Endodermal cell (in vitro differentiated cells): ENCODE data around the gene STRN3. TPM values are rescaled to one million over a fixed set of nuclear protein-coding genes. Genes with fewer than 3 reads are reported as not detected.

Source experiments
- DNase-seq: peaks from one replicate; pipeline ENCODE4 v3.0.0-alpha.2; 2017
- H3K27ac ChIP-seq: 2 replicates; pipeline ENCODE4 v1.5.1; 2013; ENCODE audit warnings: mild to moderate bottlenecking, low read depth, low read length, moderate library complexity
- H3K27me3 ChIP-seq: 2 replicates; pipeline ENCODE4 v1.6.1; 2013; ENCODE audit warnings: mild to moderate bottlenecking, low read length, moderate library complexity; ENCODE audit not compliant: insufficient read depth, control insufficient read depth, poor library complexity, severe bottlenecking
- H3K36me3 ChIP-seq: 2 replicates; pipeline ENCODE4 v1.7.0; 2013; ENCODE audit warnings: mild to moderate bottlenecking, low read length, moderate library complexity; ENCODE audit not compliant: control insufficient read depth, insufficient read depth
- H3K4me1 ChIP-seq: one replicate; pipeline ENCODE4 v1.7.0; 2013; ENCODE audit warnings: low read length; ENCODE audit not compliant: control insufficient read depth, insufficient read depth
- H3K4me3 ChIP-seq: 2 replicates; pipeline ENCODE4 v1.5.1; 2013; ENCODE audit warnings: mild to moderate bottlenecking, low read length, moderate library complexity
- H3K9ac ChIP-seq: 2 replicates; pipeline ENCODE4 v1.6.1; 2013; ENCODE audit warnings: mild to moderate bottlenecking, low read length, moderate library complexity; ENCODE audit not compliant: poor library complexity, severe bottlenecking; ENCODE audit errors: extremely low read depth
- H3K9me3 ChIP-seq: 2 replicates; pipeline ENCODE4 v1.6.1; 2013; ENCODE audit warnings: mild to moderate bottlenecking, low read length, moderate library complexity; ENCODE audit not compliant: control insufficient read depth
- H3K27ac Mint-ChIP-seq: 2 replicates; pipeline ENCODE4 v1.8.0; 2020; ENCODE audit warnings: mixed read lengths
- H3K27me3 Mint-ChIP-seq: 2 replicates; pipeline ENCODE4 v1.8.0; 2021; ENCODE audit warnings: mild to moderate bottlenecking, mixed read lengths; ENCODE audit not compliant: insufficient read depth
- H3K36me3 Mint-ChIP-seq: 2 replicates; pipeline ENCODE4 v1.8.0; 2020; ENCODE audit warnings: low read depth, mixed read lengths
- H3K4me1 Mint-ChIP-seq: 2 replicates; pipeline ENCODE4 v1.8.0; 2020; ENCODE audit warnings: mixed read lengths
- H3K4me3 Mint-ChIP-seq: 2 replicates; pipeline ENCODE4 v1.8.0; 2020; ENCODE audit warnings: mild to moderate bottlenecking, moderate library complexity, mixed read lengths
- H3K9me3 Mint-ChIP-seq: 2 replicates; pipeline ENCODE4 v1.8.0; 2020; ENCODE audit warnings: mild to moderate bottlenecking, mixed read lengths
- CTCF ChIP-seq: fragments of 200-600 bp; sonication (generic); conservative IDR thresholded peaks from 2 replicates; pipeline ENCODE4 v1.5.0; 2021; ENCODE audit warnings: antibody characterized with exemption, mild to moderate bottlenecking
- WGBS, 2 experiments: methylation state at CpG; one replicate each; pipeline versions ENCODE4 v1.1.5 to v1.1.7; 2013; ENCODE audit warnings: missing lambda C conversion rate in 2 of 2, mixed read lengths in 1 of 2; ENCODE audit not compliant: insufficient coverage in 1 of 2, insufficient read length in 1 of 2; 5-methylcytosine and 5-hydroxymethylcytosine counted together
- total RNA-seq, 2 donors: library from RNA; stranded (reverse); fragmentation: NEBNext Ultra II Directional in 1 of 2; extraction: Animal tissue kit (Norgen Biotek cat#: 25700) in 1 of 2; gene quantifications; 2 replicates in 1 of 2; 3 replicates in 1 of 2; pipeline ENCODE4 v1.2.1, GENCODE V29; 2021

Gene STRN3
- total RNA-seq, 2 donors from 2014 or later: 56.5 to 58.9 TPM

- 40 to 93% methylated on average over 1 to 2 of the region's 2 CpGs for WGBS, 2 experiments
- Mint-ChIP-seq H3K9me3 (no peaks in the 10 kb centered on the region), H3K27me3 (peaks cover 17% of the 10 kb centered on the region), H3K27ac (no peak overlapping the region), H3K4me3 (no peak overlapping the region), H3K4me1 (peaks cover 15% of the 10 kb centered on the region), H3K36me3 (no peaks in the 10 kb centered on the region)
- Histone ChIP-seq H3K36me3 (no peaks in the 10 kb centered on the region), H3K27ac (no peak overlapping the region), H3K4me3 (no peak overlapping the region), H3K27me3 (peaks cover 22% of the 10 kb centered on the region), H3K9me3 (no peaks in the 10 kb centered on the region), H3K4me1 (no peaks in the 10 kb centered on the region), H3K9ac (no peak overlapping the region)
- no peak for DNase-seq
- TF ChIP-seq CTCF: no peak
Measured at GRCh38 chr14:30869551-30870155, 156.5 kb downstream of the STRN3 start.

GRCh38 chr14:30868736-30869135 lies 157.4 kb downstream of the STRN3 start:
- H3K4me3 Mint-ChIP-seq: no peak overlapping the region
- H3K4me1 Mint-ChIP-seq: peaks cover 13% of the 10 kb centered on the region
- DNase-seq: no peak

GRCh38 chr14:30864934-30865333 lies 161.2 kb downstream of the STRN3 start:
- H3K27me3 Mint-ChIP-seq: no peaks in the 10 kb centered on the region
- Histone ChIP-seq H3K27me3 (no peaks in the 10 kb centered on the region), H3K27ac (no peak overlapping the region), H3K4me3 (no peak overlapping the region), H3K4me1 (no peaks in the 10 kb centered on the region), H3K9ac (no peak overlapping the region), H3K36me3 (no peaks in the 10 kb centered on the region), H3K9me3 (no peaks in the 10 kb centered on the region)
- H3K36me3 Mint-ChIP-seq: no peaks in the 10 kb centered on the region
- no peak overlapping the region for H3K4me3 Mint-ChIP-seq
- H3K9me3 Mint-ChIP-seq: no peaks in the 10 kb centered on the region
- 99% methylated on average over 4 of the region's 5 CpGs; no CpG with 5 or more reads in 1 of the 2 experiments for WGBS, 2 experiments
- H3K4me1 Mint-ChIP-seq: no peaks in the 10 kb centered on the region
- no peak for TF ChIP-seq CTCF
- no peak overlapping the region for H3K27ac Mint-ChIP-seq
- DNase-seq: no peak

More at GRCh38 chr14:30868736-30869135, 157.4 kb downstream of the STRN3 start:
- Histone ChIP-seq H3K9ac (no peak overlapping the region), H3K27ac (no peak overlapping the region), H3K27me3 (peaks cover 13% of the 10 kb centered on the region), H3K9me3 (no peaks in the 10 kb centered on the region), H3K4me3 (no peak overlapping the region), H3K36me3 (no peaks in the 10 kb centered on the region), H3K4me1 (no peaks in the 10 kb centered on the region)
- no peak overlapping the region for H3K27ac Mint-ChIP-seq
- H3K27me3 Mint-ChIP-seq: peaks cover 12% of the 10 kb centered on the region
- no peaks in the 10 kb centered on the region for H3K36me3 Mint-ChIP-seq
- 93% methylated on average over 4 to 5 of the region's 5 CpGs for WGBS, 2 experiments
- no peaks in the 10 kb centered on the region for H3K9me3 Mint-ChIP-seq
- TF ChIP-seq CTCF: no peak
